CMK (cell line): ENCODE results near the gene FREY1.

ENCODE experiments used
- DNase-seq: peaks from one replicate; pipeline ENCODE4 v3.0.0-alpha.2; 2010; ENCODE audit warnings: low read depth

FREY1 gene

DNA sequence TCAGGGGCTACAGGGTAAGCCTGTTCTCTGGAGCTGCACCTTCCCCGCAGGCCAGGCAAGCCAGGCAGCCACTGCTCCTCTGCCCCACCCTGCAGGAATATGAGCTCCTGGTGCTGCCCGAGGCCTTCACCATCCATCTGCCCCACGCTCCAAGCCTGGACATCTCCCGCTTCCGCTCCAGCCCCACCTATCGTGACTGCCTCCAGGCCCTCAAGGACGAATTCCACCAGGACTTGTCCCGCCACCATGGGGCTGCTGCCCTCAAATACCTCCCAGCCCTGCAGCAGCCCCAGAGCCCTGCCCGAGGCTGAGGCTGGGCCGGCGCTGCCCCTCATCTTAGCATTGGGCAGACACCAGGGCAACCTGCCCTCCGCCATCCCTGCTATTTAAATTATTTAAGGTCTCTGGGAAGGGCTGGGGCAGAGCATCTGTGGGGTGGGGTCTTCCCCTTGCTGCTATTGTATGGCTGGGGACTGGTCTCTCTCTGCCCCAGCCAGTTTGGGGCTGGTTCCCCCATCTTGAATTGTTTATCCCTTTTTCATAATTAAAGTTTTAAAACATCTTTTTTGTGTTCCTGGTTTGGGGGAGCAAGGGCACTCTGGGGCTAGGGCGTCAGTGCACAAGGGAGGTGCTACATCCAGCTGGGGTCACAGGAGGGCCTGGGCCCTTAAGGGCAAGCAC lies 21.6 kb upstream of the FREY1 start:
- DNase-seq = no peak

DNA sequence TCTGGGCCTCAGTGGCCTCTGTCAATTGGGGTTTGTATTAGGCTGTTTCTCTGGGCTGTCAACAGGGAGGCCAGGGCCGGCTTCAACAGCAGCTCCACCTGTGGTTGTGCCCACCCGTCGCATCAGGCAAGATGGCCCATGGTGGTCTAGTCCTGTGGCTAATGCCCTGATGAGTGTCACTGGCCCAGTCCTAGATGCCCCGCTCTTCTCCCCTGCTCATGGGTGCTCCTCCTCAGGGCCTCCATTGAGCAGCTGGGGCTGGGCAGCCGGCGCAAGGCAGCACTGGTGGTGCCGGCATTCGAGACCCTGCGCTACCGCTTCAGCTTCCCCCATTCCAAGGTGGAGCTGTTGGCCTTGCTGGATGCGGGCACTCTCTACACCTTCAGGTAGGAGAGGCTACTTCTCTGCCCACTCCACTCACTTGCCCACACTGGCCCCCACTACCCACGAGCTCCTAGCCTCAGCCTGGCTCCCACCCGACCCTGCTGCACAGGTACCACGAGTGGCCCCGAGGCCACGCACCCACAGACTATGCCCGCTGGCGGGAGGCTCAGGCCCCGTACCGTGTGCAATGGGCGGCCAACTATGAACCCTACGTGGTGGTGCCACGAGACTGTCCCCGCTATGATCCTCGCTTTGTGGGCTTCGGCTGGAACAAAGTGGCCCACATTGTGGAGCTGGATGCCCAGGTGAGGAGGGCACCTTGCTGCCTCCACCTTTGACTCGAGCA lies 20.8 kb upstream of the FREY1 start:
- no peak for DNase-seq

DNA sequence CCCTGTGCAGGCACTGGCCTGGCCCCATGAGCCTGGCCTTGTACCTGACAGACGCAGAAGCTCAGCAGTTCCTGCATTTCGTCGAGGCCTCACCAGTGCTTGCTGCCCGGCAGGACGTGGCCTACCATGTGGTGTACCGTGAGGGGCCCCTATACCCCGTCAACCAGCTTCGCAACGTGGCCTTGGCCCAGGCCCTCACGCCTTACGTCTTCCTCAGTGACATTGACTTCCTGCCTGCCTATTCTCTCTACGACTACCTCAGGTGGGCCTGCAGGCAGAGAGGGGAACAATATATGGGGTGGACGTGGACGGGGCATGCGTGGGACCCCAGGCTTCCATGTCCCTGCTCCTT lies 20.2 kb upstream of the FREY1 start:
- no peak for DNase-seq

DNA sequence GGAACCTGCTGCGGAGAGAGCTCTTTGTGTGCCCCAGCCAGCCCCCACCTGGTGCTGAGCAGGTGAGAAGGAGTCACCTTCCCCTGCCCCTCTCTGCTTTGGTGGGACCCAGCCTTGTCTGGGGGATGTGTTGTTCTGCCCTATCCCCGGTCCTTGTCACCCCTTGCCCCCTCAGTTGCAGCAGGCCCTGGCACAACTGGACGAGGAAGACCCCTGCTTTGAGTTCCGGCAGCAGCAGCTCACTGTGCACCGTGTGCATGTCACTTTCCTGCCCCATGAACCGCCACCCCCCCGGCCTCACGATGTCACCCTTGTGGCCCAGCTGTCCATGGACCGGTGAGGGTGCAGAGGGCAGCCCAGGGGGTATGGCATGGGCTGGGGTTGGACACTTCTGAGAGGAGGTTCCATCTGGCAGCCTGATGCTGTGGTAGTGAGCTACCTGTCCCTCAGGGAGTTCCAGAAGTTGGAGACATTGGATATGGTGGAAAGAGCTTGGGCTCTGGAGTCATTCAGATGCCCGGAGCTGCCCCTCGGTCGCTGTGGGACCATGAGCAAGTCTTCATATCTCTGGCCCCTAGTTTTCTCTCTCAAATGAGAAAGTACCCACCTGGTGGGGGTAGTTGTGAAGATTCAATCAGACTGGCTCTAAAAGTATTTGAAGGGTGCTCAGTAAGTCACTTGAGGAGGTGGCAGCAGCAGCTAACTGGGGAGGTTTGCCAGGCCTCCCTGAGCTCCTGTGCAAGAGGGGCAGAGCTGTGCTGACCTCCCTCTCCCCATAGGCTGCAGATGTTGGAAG lies 19.7 kb upstream of the FREY1 start:
- DNase-seq = no peak

DNA sequence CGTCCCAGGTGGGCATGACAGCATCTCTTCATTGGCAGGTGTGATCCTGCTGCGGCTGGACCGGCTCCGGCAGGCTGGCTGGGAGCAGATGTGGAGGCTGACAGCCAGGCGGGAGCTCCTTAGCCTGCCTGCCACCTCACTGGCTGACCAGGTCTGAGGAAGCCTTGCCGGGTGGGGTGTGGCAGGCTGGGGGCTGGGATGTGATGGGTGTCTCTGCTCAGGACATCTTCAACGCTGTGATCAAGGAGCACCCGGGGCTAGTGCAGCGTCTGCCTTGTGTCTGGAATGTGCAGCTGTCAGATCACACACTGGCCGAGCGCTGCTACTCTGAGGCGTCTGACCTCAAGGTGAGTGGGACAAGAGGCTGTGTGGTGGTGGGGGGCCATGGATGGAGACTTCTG lies 18.9 kb upstream of the FREY1 start:
- no peak for DNase-seq

DNA sequence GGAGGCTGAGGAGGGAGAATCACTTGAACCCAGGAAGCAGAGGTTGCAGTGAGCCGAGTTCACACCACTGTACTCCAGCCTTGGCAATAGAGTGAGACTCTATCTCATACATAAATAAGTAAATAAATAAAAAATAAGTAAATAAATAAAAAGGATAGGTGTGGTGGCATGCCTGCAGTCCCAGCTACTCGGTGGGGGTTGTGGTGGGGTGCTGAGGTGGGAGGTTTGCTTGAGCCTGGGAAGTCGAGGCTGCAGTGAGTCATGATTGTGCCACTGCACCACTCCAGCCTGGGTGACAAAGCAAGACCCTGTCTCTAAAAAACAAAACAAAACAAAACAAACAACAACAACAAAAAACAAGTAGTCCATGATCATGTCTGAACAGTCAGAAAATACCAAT lies 18.5 kb upstream of the FREY1 start:
- DNase-seq = no peak

DNA sequence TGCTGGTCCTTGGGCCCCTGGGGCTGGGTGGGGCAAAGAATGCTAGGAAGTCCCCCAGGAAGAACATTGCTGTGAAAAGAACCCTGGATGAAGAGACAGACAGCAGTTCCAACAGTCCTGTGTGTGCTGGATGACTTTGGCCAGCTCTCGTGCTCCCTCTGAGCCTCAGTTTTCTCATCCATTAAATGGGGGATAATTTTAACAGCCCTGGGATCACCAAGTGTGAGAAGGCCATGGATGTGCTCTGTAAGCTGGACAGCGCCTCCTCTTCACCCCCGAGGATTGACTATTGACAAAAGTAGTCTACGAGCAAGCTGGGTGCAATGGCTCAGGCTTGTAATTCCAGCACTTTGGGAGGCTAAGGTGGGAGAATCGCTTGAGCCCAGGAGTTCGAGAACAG lies 17.9 kb upstream of the FREY1 start:
- no peak for DNase-seq

DNA sequence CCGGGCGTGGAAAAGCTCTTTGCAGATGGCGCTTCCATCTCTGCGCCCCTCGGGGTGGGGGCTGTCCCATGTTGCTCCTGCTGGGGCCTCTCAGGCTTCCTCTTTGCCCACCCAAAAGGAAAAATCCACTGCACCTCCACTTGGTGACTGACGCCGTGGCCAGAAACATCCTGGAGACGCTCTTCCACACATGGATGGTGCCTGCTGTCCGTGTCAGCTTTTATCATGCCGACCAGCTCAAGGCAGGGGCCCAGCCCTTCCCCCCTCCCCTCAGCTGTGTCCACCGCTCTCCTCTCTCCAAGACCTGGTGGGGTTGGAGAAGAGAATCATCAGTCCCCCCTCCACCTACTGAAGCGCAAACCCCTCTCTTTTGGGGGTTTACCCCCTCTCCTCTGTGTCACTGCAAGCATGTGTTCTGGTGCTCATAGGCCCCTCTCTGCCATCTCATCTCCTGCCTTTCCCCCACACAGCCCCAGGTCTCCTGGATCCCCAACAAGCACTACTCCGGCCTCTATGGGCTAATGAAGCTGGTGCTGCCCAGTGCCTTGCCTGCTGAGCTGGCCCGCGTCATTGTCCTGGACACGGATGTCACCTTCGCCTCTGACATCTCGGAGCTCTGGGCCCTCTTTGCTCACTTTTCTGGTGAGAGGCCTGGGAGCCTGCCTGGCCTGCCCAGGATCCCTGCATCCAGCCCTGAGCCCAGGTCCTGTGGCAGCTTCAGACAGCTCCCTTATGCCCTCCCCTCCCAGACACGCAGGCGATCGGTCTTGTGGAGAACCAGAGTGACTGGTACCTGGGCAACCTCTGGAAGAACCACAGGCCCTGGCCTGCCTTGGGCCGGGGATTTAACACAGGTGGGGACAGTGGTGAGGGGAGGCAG lies 17.2 kb upstream of the FREY1 start:
- DNase-seq = no peak

DNA sequence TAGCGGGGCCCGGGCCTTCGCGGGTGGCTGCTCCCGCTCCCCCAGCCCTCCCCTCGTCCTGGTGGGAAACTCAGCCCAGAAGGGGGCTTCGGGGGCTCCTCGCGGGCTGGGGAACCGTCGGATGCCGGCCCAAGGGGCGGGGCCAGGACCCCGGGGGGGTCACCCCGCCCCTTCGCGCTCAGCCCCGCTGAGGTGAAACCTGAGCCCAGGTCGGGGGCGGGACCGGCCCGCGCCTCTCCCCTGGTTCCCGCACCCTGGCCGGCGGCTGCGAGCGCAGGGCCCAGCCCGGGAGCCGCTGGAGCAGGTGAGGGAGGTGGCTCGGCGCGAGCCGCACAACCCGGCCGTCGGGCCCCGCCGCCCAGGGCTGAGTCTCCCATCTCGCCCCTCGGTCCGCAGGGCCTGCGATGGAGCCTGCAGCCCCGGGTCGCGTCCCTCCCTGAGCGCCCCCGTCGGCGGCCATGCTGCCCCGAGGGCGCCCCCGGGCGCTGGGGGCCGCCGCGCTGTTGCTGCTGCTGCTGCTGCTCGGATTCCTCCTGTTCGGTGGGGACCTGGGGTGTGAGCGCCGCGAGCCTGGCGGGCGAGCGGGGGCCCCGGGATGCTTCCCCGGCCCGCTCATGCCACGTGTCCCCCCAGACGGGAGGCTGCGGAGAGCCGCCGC lies 15.5 kb upstream of the FREY1 start, which contains the start of gene LARGE2:
Gene LARGE2, plus strand, starts transcription at position 232 of the 658 bp plus-strand sequence. Its CDS starts 227 bp downstream, at position 459.
- no peak for DNase-seq

DNA sequence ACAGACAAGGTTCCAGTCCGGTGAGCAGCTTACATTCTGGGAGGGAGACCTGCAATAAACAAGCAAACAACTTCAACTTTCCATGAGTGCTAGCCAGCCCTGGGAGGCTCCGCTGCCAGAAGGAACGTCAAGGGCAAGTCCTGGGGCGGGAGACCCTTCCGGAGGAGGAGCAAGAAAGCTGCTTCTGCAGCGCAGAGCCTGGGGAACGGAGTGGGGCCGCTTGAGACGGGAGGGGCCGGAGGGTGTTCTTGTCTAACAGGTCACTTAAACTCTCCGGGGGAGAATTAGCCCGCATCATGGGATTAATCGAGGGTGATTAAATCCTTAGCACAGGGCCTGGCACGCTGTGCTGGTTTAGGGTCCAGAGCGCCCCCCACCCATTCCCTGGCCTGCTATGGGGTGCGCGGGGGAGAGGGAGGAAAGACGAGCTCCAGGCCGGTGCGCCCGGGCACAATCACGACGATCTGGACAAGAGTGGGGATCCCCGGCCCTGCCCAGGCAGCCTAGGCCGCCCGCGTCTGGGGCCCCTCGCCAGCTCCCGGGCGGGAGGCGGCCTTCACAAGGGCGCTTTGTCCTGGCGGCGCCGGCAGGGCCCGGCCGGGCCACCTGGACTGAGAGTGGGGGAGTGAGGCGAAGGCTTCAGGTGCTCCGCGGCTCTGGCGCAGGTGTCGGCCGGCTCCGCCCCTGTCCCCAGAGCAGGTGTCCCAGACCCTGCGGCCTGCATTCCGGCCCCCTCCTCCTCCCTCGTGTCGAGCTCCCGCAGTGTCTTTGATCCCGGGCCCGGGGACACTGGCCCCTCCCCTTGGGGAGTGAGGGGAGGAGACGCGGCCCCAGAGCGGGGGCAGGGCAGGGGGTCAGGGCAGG lies 14.7 kb upstream of the FREY1 start:
- DNase-seq = no peak

DNA sequence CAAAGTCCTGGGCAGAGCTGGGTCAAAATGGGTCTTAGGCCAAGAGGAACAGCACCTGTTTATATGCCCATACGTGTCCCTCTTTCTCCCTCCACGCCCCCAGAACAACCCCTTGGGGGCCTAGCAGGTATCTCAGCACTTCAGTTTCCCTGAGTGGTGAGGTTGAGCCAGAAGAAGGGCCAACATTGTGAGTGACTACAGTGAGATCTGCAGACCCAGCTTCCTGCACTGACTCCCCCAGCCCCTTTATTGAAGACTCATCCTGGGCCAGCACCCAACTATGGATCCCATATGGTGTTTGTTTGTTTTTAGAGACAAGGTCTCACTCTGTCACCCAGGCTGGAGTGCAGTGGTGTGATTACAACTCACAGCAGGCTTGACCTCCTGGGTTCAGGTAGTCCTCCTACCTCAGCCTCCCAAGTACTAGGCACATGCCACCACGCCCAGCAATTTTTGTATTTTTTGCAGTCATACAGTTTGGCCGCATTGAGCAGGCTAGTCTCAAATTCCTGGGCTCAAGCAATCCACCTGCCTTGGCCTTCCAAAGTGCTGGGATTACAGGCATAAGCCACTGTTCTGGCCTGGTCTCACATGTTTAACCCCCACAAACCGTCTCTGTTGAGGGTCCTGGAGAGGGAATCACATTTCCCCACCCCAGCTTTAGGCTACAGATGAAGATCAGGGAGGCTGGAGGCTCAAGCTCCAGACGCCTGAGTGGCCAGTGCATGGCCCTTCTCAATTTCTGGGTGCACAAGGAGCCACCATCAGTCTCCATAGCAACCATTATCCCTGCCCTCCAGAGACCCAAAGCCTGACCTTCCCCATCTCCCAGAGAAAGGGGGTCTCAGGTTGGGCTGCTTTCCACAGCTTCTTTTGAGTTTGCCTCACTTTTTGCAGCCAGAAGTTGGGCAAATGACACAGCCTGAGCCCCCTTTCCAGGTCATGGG lies 13.7 kb upstream of the FREY1 start:
- no peak for DNase-seq

DNA sequence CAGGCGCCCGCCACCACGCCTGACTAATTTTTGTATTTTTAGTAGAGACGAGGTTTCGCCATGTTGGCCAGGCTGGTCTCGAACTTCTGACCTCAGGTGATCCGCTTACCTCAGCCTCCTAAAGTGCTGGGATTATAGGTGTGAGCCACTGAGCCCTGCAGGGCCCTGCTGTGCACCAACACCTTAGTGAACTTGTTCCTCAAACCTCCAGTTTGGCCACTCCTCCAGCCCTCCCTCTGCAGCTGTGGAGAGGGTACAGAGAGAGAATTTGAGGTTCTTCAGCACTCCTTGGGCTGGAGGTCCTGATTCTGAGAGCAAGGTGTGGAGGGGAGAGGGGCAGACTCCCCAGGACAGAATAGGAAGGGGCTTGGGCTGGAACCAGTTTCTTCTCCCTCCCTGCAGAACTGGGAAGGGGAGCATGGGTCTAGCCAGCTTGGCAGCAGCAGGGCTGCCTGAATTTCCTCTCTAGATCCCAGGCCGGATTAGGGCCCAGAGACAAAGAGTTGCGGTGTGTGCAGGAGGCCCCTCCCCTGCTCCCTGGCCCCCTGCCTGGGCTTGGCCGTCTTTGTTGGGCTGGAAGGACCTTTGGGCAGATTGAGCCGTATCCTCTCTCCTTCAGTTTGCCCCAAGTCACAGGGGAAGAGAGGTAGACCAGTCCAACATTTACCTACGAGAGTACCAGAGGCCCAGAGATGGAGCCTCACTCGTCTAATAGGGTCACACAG lies 12.9 kb upstream of the FREY1 start:
- no peak for DNase-seq

DNA sequence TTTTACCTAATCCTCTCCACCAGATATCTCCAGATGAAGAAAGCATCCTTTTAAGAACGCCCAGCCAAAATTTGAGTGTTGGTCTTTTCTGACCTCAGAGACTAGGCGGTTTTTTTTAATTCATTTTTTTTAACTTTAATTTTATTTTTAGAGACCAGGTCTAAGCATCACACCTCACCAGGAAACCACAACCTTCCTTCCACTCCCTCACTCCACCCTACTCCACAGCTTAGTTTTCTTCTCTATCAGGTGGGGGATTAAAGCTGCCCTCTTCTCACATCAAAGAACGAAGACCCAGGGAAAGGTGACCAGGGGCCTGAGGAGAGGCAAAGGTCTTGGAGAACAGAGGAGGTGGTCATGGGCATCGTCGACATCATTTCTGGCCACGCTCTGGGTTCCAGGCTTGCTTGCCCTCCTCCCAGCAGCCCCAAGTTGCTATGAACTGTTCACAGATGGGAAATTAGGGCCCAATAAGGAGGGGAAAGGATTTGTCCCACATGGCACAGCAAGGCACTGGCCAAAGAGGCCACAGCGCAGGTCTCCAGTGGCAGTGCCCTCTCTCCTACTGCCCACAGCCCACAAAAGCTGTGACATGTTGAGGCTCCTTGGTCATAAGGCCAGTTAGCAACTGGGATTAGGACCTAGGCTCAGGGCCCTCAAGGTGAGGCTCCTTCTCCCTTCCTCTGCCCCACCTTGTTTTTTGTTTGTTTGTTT lies 12.0 kb upstream of the FREY1 start:
- no peak for DNase-seq

DNA sequence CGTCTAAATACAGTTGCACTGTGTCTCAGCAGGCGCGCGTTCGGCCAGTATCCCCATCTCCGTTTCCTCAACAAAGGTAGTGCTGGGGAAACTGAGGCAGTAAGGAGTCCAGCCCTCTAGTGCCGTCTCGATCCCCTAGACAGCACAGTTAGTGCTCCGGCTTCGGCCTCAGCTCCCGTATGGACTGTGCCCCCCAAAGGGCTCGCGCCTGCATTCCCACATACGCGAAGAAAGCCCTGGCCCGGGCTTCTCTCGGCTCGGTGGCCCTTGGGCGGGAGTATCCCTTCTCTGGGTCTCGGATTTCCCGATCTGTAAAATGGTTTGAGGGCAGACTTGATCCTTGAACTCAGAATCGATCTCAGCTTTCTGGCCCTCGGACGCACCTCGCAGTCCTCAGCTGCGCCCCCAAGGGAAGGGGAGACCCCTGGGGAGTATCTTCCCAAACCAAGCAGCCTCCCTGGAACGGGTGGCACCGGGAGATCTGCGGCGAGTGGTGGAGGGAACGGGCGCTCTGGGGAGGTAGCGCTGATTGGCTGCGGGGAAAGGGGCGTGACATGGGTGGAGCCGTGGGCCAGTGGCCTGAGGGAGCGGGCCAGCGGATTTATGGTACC lies 11.4 kb upstream of the FREY1 start:
- peak; percentile 63 for DNase-seq

DNA sequence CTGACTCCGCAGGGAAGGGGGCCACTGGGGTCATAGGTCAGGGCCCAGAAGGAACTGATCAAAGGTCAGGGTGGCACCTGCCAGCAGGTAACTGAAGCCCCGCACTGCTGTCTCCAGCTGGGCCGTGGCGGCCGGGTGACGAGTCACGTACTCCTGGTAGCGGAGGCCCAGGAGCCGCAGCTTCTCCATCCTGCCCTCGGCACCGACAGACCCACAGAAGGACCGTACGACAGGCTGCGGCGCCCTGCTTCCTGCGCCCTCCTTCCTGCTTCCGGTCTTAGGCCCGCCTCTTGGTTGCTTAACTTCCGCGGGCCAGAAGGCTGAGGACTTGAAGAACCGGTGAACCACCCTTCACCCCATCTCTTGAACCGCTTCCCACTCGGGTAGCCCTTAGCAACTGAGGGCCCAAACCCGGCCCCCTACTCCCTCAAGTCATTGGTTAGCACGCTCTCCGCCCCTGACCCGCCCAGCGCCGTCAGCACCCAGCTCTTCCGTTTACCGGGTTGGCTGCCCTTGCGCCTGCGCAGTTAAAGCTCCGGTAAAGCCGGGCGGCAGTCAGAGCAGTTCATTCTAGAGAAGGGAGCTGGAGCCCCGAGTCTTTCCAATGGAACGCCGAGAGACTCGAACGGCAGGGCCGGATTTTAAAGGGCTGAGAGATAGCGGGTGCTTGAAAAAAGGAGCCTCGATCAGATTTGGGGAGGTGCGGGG lies 10.7 kb upstream of the FREY1 start, which contains the start of gene PEX16:
Gene PEX16, minus strand, starts transcription at position 255 of the 708 bp plus-strand sequence. Its CDS starts 66 bp downstream, at position 189.
- peak; percentile 85 for DNase-seq

DNA sequence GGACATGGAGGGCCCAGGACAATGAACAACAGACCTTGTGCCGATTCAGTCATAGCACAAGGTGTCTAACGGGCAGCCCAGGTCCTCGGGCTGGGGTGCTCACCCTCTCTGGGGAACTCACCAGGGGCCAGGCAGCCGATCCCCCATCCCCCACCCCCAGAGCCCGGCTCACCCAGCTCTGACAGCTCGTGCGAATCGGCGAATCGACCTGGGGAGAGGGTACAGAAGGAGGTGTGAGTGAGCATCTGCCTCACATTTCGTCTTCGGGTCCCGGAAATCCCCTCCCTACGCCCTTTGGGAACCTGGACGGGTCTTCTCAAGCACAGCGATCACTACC lies 10.2 kb upstream of the FREY1 start:
- DNase-seq = no peak

DNA sequence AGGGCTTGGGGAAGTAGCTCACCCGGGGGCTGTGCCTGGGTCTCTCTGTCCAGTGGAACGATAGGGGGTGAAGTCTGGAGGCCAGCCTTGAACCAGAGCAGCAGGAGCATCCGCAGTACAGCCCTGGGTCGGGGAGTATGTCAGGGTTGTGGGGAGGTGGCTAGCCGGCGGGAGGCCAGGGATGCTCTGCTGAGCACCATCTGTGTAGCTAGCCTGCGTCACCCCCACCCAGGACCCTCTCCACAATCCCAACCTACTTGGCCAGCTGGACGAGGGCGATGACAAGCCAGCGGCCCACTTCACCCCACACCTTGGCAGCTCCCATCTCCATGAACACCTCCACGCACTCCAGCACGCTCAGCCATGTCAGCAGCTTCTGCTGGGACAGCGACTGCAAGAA lies 8.4 kb upstream of the FREY1 start:
- DNase-seq = no peak
